Panc1 (cell line): ENCODE data around the gene IGSF9. TPM values are rescaled to one million over a fixed set of nuclear protein-coding genes. Genes with fewer than 3 reads are reported as not detected.

Source experiments
- ATAC-seq: fragments of 200-7000 bp; cut with Tn5 transposase; 2 replicates; pipeline ENCODE4 v1.9.1; 2020; ENCODE audit warnings: mild to moderate bottlenecking, moderate library complexity
- BruUV-seq: library from RNA; stranded (reverse); fragments of 400-500 nt; replicated peaks from 2 replicates; lab custom pipeline; 2021; lab: Mats Ljungman, UMichigan
- CTCF ChIA-PET: fragments of 300-600 bp; sonication (Branson Sonifier 250); formaldehyde crosslinking; loops from one replicate; lab custom pipeline; 2022; ENCODE audit warnings: antibody characterized with exemption; lab: Charles Lee
- POLR2A ChIA-PET: fragments of 300-600 bp; sonication (Branson Sonifier 250); formaldehyde crosslinking; loops from one replicate; lab custom pipeline; 2022; ENCODE audit warnings: antibody characterized with exemption; lab: Charles Lee
- DNase-seq: peaks from one replicate; pipeline ENCODE4 v3.0.0-alpha.2; 2010; ENCODE audit warnings: low read depth, low spot score
- H3K27ac ChIP-seq: 2 replicates; pipeline ENCODE4 v1.5.1; 2011; ENCODE audit warnings: mild to moderate bottlenecking, low read length, inconsistent platforms
- H3K27me3 ChIP-seq: fragments of 200-500 bp; sonication (Bioruptor generic); 2 replicates; pipeline ENCODE4 v1.6.0; 2014; ENCODE audit warnings: low read length, inconsistent platforms; ENCODE audit not compliant: control insufficient read depth, insufficient read depth
- H3K36me3 ChIP-seq: fragments of 200-500 bp; sonication (Bioruptor generic); 2 replicates; pipeline ENCODE4 v1.5.1; 2014; ENCODE audit warnings: inconsistent platforms, mild to moderate bottlenecking, low read length, moderate library complexity; ENCODE audit not compliant: control insufficient read depth, insufficient read depth
- H3K4me1 ChIP-seq: 2 replicates; pipeline ENCODE4 v1.5.1; 2011; ENCODE audit warnings: inconsistent platforms, mild to moderate bottlenecking, low read length, moderate library complexity; ENCODE audit not compliant: control insufficient read depth, insufficient read depth
- H3K4me3 ChIP-seq, 2 experiments: 2 replicates each; pipeline ENCODE4 v1.5.1; 2011 to 2012; ENCODE audit warnings: low read depth in 2 of 2, low read length in 2 of 2, mild to moderate bottlenecking in 2 of 2, inconsistent platforms in 1 of 2, moderate library complexity in 1 of 2
- H3K9me3 ChIP-seq: fragments of 200-500 bp; sonication (Bioruptor generic); 2 replicates; pipeline ENCODE4 v1.5.1; 2014; ENCODE audit warnings: low read depth, mild to moderate bottlenecking, inconsistent platforms, low read length, moderate library complexity; ENCODE audit not compliant: control insufficient read depth, insufficient read depth
- CTCF ChIP-seq: fragments of 450-650 bp; IDR thresholded peaks from 2 replicates; pipeline ENCODE4 v1.5.1; 2017; ENCODE audit warnings: mild to moderate bottlenecking
- POLR2AphosphoS5 ChIP-seq: IDR thresholded peaks from 2 replicates; pipeline ENCODE4 v1.6.1; 2012; ENCODE audit warnings: mild to moderate bottlenecking, low read depth, low read length, moderate library complexity
- SIN3A ChIP-seq: IDR thresholded peaks from 2 replicates; pipeline ENCODE4 v1.6.1; 2012; ENCODE audit warnings: low read depth, mild to moderate bottlenecking, low read length, moderate library complexity, borderline replicate concordance; ENCODE audit not compliant: insufficient read depth
- TCF7L2 ChIP-seq: IDR thresholded peaks from 2 replicates; pipeline ENCODE4 v1.6.1; 2011; ENCODE audit warnings: mild to moderate bottlenecking, low read depth, low read length, inconsistent platforms
- in situ Hi-C: cut with HindIII; loops from 2 replicates; pipeline ENCODE4 v1.10.0; 2016; ENCODE audit warnings: low sequenced_read_pairs, low pct_unique_long_range_greater_than_20kb
- intact Hi-C: fragments of 100-400 bp; cut with micrococcal nuclease; formaldehyde crosslinking; loops from one replicate; pipeline ENCODE4 v1.10.0; 2022; ENCODE audit not compliant: unreplicated experiment
- total RNA-seq: library from RNA; stranded (reverse); gene quantifications from one replicate; pipeline ENCODE4 v1.2.1, GENCODE V29; 2021; ENCODE audit not compliant: unreplicated experiment
- TF ChIP-seq, protein P1 (sequence below), 2 experiments: IDR thresholded peaks; 2 replicates each; pipeline ENCODE4 v1.6.1; 2011 to 2012; ENCODE audit warnings: low read depth in 2 of 2, control low read depth in 1 of 2, low read length in 1 of 2, mild to moderate bottlenecking in 1 of 2, moderate library complexity in 1 of 2; ENCODE audit not compliant: insufficient read depth in 1 of 2

The IGSF9 gene
- total RNA-seq, 1 experiment from 2014 or later: 0.51 TPM

DNA sequence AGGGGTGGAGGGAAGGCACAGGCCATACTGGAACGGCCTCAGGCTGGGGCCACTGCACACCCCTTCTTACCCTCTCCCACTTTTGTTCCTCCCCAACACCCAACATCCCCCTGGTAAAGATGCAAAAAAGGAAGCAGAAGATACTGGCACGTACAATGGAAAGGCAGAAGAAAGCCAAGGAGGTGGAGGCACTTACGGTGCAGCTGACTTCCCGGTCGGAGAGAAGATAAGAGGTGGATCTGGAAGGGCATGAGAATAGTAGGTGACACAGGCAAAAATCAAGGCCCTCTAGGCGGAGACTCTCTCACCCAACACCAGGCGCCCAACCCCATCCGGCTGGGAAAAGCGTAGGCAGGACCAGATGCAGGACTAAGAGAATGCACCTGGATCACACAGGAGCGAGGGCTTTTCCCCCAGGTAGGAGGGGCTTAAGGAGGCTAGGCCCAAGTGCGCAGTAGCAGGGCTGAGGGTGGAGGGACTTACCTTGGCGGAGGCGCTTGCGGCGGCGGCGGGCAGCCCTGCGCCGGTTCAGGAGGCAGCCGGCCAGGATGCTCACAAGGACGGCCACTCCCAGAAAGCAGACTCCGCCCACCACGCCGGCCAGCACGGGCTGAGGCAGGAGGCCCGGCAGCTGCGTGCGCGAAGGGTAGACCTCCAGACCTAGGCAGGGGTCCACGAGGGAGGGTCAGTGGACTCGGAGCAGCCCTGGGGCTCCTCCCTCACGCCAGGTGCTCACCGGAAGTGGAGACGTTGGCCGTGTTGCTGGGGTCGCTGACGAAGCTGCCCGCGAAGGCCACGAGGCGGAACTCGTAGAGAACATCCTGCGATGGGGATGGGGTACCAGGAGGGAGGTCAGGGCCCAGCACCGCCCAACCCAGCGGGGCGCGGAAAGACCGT is 16.0 kb downstream of the IGSF9 start:
- H3K27ac ChIP-seq: no peak overlapping the region
- intact Hi-C loops: no loop called here
- no peaks in the 10 kb centered on the region for H3K9me3 ChIP-seq
- no TSS peak for BruUV-seq
- ChIA-PET CTCF (no interaction called here), POLR2A (no interaction called here)
- in situ Hi-C loops: no loop called here
- DNase-seq (no peak), ATAC-seq (no peak)
- H3K4me1 ChIP-seq: peaks cover 6% of the 10 kb centered on the region; the same call in 1 of the 2 replicates
- no peaks in the 10 kb centered on the region for H3K36me3 ChIP-seq
- H3K4me3 ChIP-seq: no peak overlapping the region
- TF ChIP-seq, protein P1, sequence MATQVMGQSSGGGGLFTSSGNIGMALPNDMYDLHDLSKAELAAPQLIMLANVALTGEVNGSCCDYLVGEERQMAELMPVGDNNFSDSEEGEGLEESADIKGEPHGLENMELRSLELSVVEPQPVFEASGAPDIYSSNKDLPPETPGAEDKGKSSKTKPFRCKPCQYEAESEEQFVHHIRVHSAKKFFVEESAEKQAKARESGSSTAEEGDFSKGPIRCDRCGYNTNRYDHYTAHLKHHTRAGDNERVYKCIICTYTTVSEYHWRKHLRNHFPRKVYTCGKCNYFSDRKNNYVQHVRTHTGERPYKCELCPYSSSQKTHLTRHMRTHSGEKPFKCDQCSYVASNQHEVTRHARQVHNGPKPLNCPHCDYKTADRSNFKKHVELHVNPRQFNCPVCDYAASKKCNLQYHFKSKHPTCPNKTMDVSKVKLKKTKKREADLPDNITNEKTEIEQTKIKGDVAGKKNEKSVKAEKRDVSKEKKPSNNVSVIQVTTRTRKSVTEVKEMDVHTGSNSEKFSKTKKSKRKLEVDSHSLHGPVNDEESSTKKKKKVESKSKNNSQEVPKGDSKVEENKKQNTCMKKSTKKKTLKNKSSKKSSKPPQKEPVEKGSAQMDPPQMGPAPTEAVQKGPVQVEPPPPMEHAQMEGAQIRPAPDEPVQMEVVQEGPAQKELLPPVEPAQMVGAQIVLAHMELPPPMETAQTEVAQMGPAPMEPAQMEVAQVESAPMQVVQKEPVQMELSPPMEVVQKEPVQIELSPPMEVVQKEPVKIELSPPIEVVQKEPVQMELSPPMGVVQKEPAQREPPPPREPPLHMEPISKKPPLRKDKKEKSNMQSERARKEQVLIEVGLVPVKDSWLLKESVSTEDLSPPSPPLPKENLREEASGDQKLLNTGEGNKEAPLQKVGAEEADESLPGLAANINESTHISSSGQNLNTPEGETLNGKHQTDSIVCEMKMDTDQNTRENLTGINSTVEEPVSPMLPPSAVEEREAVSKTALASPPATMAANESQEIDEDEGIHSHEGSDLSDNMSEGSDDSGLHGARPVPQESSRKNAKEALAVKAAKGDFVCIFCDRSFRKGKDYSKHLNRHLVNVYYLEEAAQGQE (IDR thresholded peaks at IDR 0.05; ENCODE audit: insufficient read depth in 1 of 2, low read depth in 2 of 2, low read length in 1 of 2): no peak
- H3K27me3 ChIP-seq: no peaks in the 10 kb centered on the region

DNA sequence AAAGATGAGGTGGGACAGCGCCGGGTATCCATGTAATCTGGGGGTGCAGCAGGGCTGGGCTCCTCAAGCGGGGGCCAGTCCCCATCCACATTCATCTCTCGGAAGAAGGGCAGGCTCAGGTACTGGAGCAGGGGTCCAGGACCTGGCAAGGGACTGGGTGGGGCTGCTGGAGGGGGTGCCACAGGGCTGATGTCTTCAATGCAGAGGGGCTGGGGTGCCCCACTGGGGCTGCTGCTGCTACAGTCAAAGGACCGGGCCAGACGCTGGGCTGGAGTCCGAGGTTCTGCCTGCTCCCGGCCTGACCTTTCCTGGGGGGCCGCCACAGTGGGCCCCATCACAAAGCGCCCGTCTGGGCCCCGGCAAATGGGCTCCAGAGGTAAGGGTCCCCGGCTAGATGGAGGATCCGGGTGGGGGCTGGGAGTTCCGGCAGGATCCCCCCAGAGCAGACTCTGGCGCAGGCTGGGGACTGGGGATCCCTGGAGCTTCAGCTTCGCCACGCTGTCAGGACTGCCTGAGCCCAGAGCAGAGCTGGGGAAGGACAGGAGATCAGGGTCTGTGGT is 16.8 kb downstream of the IGSF9 start:
- no peaks in the 10 kb centered on the region for H3K27me3 ChIP-seq

More for the DNA sequence above, 16.8 kb downstream of the IGSF9 start:
- CTCF ChIA-PET: interaction anchor here (0.6 kb wide), 1 partner anchor 154 kb away, joined by 11 read pairs; no protein-coding TSS in a partner anchor
- no peak overlapping the region for H3K27ac ChIP-seq
- POLR2A ChIA-PET: no interaction called here
- H3K9me3 ChIP-seq: no peaks in the 10 kb centered on the region
- TF ChIP-seq, protein P1 (IDR thresholded peaks at IDR 0.05; ENCODE audit: insufficient read depth in 1 of 2, low read depth in 2 of 2, low read length in 1 of 2): no peak
- TF ChIP-seq TCF7L2: no peak
- no peak for TF ChIP-seq POLR2AphosphoS5
- no peak for TF ChIP-seq CTCF
- TF ChIP-seq SIN3A: no peak
- in situ Hi-C loops: no loop called here
- peaks cover 6% of the 10 kb centered on the region; the same call in 1 of the 2 replicates for H3K4me1 ChIP-seq
- ATAC-seq (no peak), DNase-seq (no peak)
- intact Hi-C loops: no loop called here
- no peak overlapping the region for H3K4me3 ChIP-seq
- no TSS peak for BruUV-seq
- H3K36me3 ChIP-seq: no peaks in the 10 kb centered on the region
